CD4-positive, alpha-beta T cell treated with Interleukin-15 for 4 hours (primary cell): ENCODE data around the gene ZNF646.
"Not testable (repeated sequence)": the region's sequence is repeated elsewhere in the genome, so short reads cannot be mapped to it uniquely, and the experiment has no call there.

ENCODE experiments used
- DNase-seq: peaks from one replicate; pipeline ENCODE4 v3.0.0-alpha.2; 2020; ENCODE audit warnings: low spot score

ZNF646 gene

GRCh38 chr16:31083981-31084380 is 9.8 kb downstream of the ZNF646 start:
- DNase-seq, result no peak

GRCh38 chr16:31084584-31085302 is 10.5 kb downstream of the ZNF646 start:
- DNase-seq, result no peak

- DNase-seq, result no peak
Measured at GRCh38 chr16:31085411-31085810, 11.2 kb downstream of the ZNF646 start.

- DNase-seq, result no peak
Measured at GRCh38 chr16:31085873-31086628, 11.8 kb downstream of the ZNF646 start.

GRCh38 chr16:31086629-31086906 is 12.3 kb downstream of the ZNF646 start:
- no peak for DNase-seq

GRCh38 chr16:31087481-31087880 is 13.3 kb downstream of the ZNF646 start:
- no peak for DNase-seq

- DNase-seq, result no peak
Measured at GRCh38 chr16:31087971-31088370, 13.7 kb downstream of the ZNF646 start.

- DNase-seq, result no peak
Measured at GRCh38 chr16:31088459-31089183, 14.4 kb downstream of the ZNF646 start, which contains the start of gene PRSS53. Gene PRSS53, minus strand, starts transcription at chr16:31088943. Its CDS starts 134 bp downstream, at chr16:31088809.

- no peak for DNase-seq
Measured at GRCh38 chr16:31089199-31089598, 15.0 kb downstream of the ZNF646 start.

- DNase-seq, result no peak
Measured at GRCh38 chr16:31090540-31090939, 16.3 kb downstream of the ZNF646 start.

- no peak for DNase-seq
Measured at GRCh38 chr16:31092330-31092729, 18.1 kb downstream of the ZNF646 start.

GRCh38 chr16:31093132-31093703 is 19.0 kb downstream of the ZNF646 start:
- DNase-seq, result no peak

- no peak for DNase-seq
Measured at GRCh38 chr16:31094088-31094423, 19.8 kb downstream of the ZNF646 start.

GRCh38 chr16:31094424-31095120 is 20.4 kb downstream of the ZNF646 start, which contains the start of gene VKORC1:
Gene VKORC1, minus strand, starts transcription at chr16:31094797. Its CDS starts 68 bp downstream, at chr16:31094729.
- peak; percentile 93 for DNase-seq

GRCh38 chr16:31099860-31100638 is 25.8 kb downstream of the ZNF646 start:
- DNase-seq, result no peak

GRCh38 chr16:31100876-31101641 is 26.8 kb downstream of the ZNF646 start:
- DNase-seq, result not testable (repeated sequence)

- DNase-seq, result peak; percentile 77
Measured at GRCh38 chr16:31105677-31106213, 31.5 kb downstream of the ZNF646 start.

- DNase-seq, result no peak
Measured at GRCh38 chr16:31106509-31107464, 32.6 kb downstream of the ZNF646 start.

GRCh38 chr16:31107465-31107867 is 33.2 kb downstream of the ZNF646 start:
- DNase-seq, result no peak
